ENCODE data around the gene FRZB.

FRZB gene

GRCh38 chr2:182907081-182907830, 40.8 kb upstream of the FRZB start:
- Histone ChIP-seq H3K79me2 (ENCODE audit: low read length) (no peaks in the 10 kb centered on the region), H3K9me3 (replicated peaks; ENCODE audit: insufficient read depth, low read length) (no peaks in the 10 kb centered on the region), H3K27ac (ENCODE audit: low read length) (no peak overlapping the region), H3K4me2 (ENCODE audit: low read depth, low read length) (no peak overlapping the region), H4K20me1 (ENCODE audit: insufficient read depth, low read length) (no peaks in the 10 kb centered on the region), H3K4me1 (ENCODE audit: low read length) (no peaks in the 10 kb centered on the region), H2AFZ (ENCODE audit: low read length) (no peak overlapping the region), H3K9me2 (replicated peaks; ENCODE audit: insufficient read depth, low read length) (no peaks in the 10 kb centered on the region), H3F3A (ENCODE audit: insufficient read depth, low read length) (no peaks in the 10 kb centered on the region), H3K36me3 (replicated peaks; ENCODE audit: insufficient read depth, low read length) (no peaks in the 10 kb centered on the region), H3K27me3 (replicated peaks; ENCODE audit: insufficient read depth, low read length) (no peaks in the 10 kb centered on the region), H3K9ac (ENCODE audit: low read length) (no peak overlapping the region), H3K4me3 (ENCODE audit: low read length) (no peak overlapping the region)
- TF ChIP-seq EZH2phosphoT487 (IDR thresholded peaks at IDR 0.05; ENCODE audit: low read length) (no peak), CTCF (IDR thresholded peaks at IDR 0.05; ENCODE audit: low read length) (no peak), EZH2 (optimal IDR thresholded peaks at IDR 0.05; ENCODE audit: low read depth, low read length) (no peak)
- DNase-seq: no peak

DNA sequence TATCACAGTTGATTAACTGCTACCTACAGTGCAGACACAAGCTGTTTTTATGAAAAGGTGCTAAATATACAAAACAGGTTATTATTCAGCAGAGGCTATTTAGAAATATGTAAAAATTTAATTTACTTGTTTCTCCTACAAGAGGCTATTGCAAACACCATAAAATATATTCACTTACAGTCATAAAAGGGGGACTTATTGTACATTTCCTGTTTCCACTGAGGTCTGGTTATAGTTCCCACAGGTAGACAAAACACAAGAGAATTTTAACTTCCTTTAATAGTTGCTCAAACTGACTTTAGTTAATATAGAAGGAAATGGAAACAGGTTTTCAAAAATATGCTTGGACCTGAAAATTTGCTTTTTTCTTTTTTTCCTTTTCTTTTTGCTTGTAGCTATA, 40.0 kb upstream of the FRZB start:
- no peak overlapping the region for H3K4me2 ChIP-seq (ENCODE audit: low read depth, low read length)
- H3K9me3 ChIP-seq (replicated peaks; ENCODE audit: insufficient read depth, low read length): no peaks in the 10 kb centered on the region
- no peaks in the 10 kb centered on the region for H3K9me2 ChIP-seq (replicated peaks; ENCODE audit: insufficient read depth, low read length)
- no peaks in the 10 kb centered on the region for H3K4me1 ChIP-seq (ENCODE audit: low read length)
- TF ChIP-seq EZH2phosphoT487 (IDR thresholded peaks at IDR 0.05; ENCODE audit: low read length) (no peak), CTCF (IDR thresholded peaks at IDR 0.05; ENCODE audit: low read length) (no peak), EZH2 (optimal IDR thresholded peaks at IDR 0.05; ENCODE audit: low read depth, low read length) (no peak)
- H3F3A ChIP-seq (ENCODE audit: insufficient read depth, low read length): no peaks in the 10 kb centered on the region
- no peak for DNase-seq
- H4K20me1 ChIP-seq (ENCODE audit: insufficient read depth, low read length): no peaks in the 10 kb centered on the region
- H3K27me3 ChIP-seq (replicated peaks; ENCODE audit: insufficient read depth, low read length): no peaks in the 10 kb centered on the region
- H3K9ac ChIP-seq (ENCODE audit: low read length): no peak overlapping the region
- H3K4me3 ChIP-seq (ENCODE audit: low read length): no peak overlapping the region
- no peaks in the 10 kb centered on the region for H3K79me2 ChIP-seq (ENCODE audit: low read length)
- no peaks in the 10 kb centered on the region for H3K36me3 ChIP-seq (replicated peaks; ENCODE audit: insufficient read depth, low read length)
- no peak overlapping the region for H3K27ac ChIP-seq (ENCODE audit: low read length)
- H2AFZ ChIP-seq (ENCODE audit: low read length): no peak overlapping the region

DNA sequence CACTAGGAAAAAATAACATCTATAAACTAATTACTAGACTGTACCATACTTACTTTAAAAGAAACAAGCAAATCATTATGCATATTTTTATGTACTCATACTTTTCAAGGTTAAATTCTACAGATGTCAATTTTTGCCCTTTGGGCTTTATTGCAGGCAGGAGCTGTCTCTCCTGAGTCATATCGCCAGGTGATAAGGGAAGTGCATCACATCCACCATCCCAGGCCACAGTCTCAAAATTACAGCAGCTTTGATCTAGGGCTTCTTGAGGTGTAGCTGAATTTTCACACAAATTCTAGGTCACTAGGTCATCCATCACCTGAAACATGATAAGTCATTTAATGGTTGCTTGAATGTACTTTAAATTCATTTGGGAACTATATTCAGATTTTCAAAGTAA, 38.4 kb upstream of the FRZB start:
- Histone ChIP-seq H3K9ac (ENCODE audit: low read length) (no peak overlapping the region), H3K4me3 (ENCODE audit: low read length) (no peak overlapping the region), H3K4me2 (ENCODE audit: low read depth, low read length) (no peak overlapping the region), H3K27ac (ENCODE audit: low read length) (no peak overlapping the region), H3K9me3 (replicated peaks; ENCODE audit: insufficient read depth, low read length) (no peaks in the 10 kb centered on the region), H3K27me3 (replicated peaks; ENCODE audit: insufficient read depth, low read length) (no peaks in the 10 kb centered on the region), H3K9me2 (replicated peaks; ENCODE audit: insufficient read depth, low read length) (no peaks in the 10 kb centered on the region), H3K79me2 (ENCODE audit: low read length) (no peaks in the 10 kb centered on the region), H2AFZ (ENCODE audit: low read length) (no peak overlapping the region), H3K36me3 (replicated peaks; ENCODE audit: insufficient read depth, low read length) (no peaks in the 10 kb centered on the region), H3K4me1 (ENCODE audit: low read length) (no peaks in the 10 kb centered on the region), H4K20me1 (ENCODE audit: insufficient read depth, low read length) (no peaks in the 10 kb centered on the region), H3F3A (ENCODE audit: insufficient read depth, low read length) (no peaks in the 10 kb centered on the region)
- DNase-seq: no peak
- TF ChIP-seq CTCF (IDR thresholded peaks at IDR 0.05; ENCODE audit: low read length) (no peak), EZH2 (optimal IDR thresholded peaks at IDR 0.05; ENCODE audit: low read depth, low read length) (no peak), EZH2phosphoT487 (IDR thresholded peaks at IDR 0.05; ENCODE audit: low read length) (no peak)
